ENCODE results near the gene SORBS1. TPM values are rescaled to one million over a fixed set of nuclear protein-coding genes. Genes with fewer than 3 reads are reported as not detected.

The SORBS1 gene
- total and polyA plus RNA-seq, 2 of the 13 experiments (the other 11 are each of a cell fraction or from before 2014, with no cell fraction given) = 16.8 to 39.8 TPM

- Histone ChIP-seq H3K4me1 (ENCODE audit: insufficient read depth, low read length) (peaks cover 57% of the 10 kb centered on the region), H3K36me3 (replicated peaks in 1 of 2; ENCODE audit: control insufficient read depth in 1 of 2, insufficient read depth in 2 of 2, low read length in 2 of 2) (peaks cover 0 to 4% of the 10 kb centered on the region in 2 experiments; a peak in 1 of 5 replicates), H3K4me3 (replicated peaks in 1 of 3; ENCODE audit: insufficient read depth in 1 of 3, low read depth in 2 of 3, low read length in 3 of 3) (peak within 1 kb of the TSS; percentile 77 to 89 (median 88)), H3K4me2 (ENCODE audit: low read depth, low read length) (peak within 1 kb of the TSS; percentile 82), H3K79me2 (ENCODE audit: insufficient read depth, low read length) (peaks cover 48% of the 10 kb centered on the region), H3K9me3 (ENCODE audit: low read length) (no peaks in the 10 kb centered on the region), H4K20me1 (ENCODE audit: insufficient read depth, low read length) (peaks cover 7% of the 10 kb centered on the region; the same call in 1 of the 2 replicates), H3K27me3 (ENCODE audit: control insufficient read depth in 1 of 2, insufficient read depth in 2 of 2, low read length in 2 of 2) (no peaks in the 10 kb centered on the region), H2AFZ (ENCODE audit: low read length) (no peak within 1 kb of the TSS), H3K9ac (ENCODE audit: insufficient read depth, low read depth, low read length) (peak within 1 kb of the TSS; percentile 96), H3K27ac (ENCODE audit: extremely low read length, insufficient read depth, low read length) (peak within 1 kb of the TSS; percentile 83)
- POLR2A ChIA-PET = interaction anchor here (0.6 to 4.7 kb wide), 2 partner anchors 12 to 157 kb away, joined by 3 to 41 read pairs; no protein-coding TSS in a partner anchor
- BruUV-seq (replicated peaks) = no TSS peak
- CTCF ChIA-PET (ENCODE audit: low intra/inter-chr PET ratio, low total read pairs) = interaction anchor here (2.3 kb wide), 1 partner anchor 44 kb away, joined by 10 read pairs; no protein-coding TSS in a partner anchor
- intact Hi-C loops (cut with micrococcal nuclease; ENCODE audit: unreplicated experiment) = loop anchor here (1.0 to 5.0 kb wide), 2 partner anchors 44 to 57 kb away; no protein-coding TSS in a partner anchor
- in situ Hi-C loops (cut with HindIII; ENCODE audit: extremely low pct_ligation_motif_present, low pct_unique_long_range_greater_than_20kb) = loop anchor here (5.0 kb wide), 1 partner anchor 43 kb away; no protein-coding TSS in a partner anchor
- DNase-seq (ENCODE audit: low spot score) (peak; percentile 55), FAIRE-seq (no peak), ATAC-seq (peak; percentile 92)
- 22% methylated on average over 7 of the region's 119 CpGs for WGBS (ENCODE audit: low lambda C conversion rate)
- TF ChIP-seq ZNF777 (CRISPR knock-in tag; IDR thresholded peaks at IDR 0.05) (peak; percentile 90), THYN1 (CRISPR knock-in tag; IDR thresholded peaks at IDR 0.05; ENCODE audit: borderline replicate concordance, low read depth) (no peak), IRF2 (CRISPR knock-in tag; IDR thresholded peaks at IDR 0.05) (no peak; the same call in 1 of the 2 replicates), TFE3 (CRISPR knock-in tag; IDR thresholded peaks at IDR 0.05) (no peak), CHCHD3 (CRISPR knock-in tag; IDR thresholded peaks at IDR 0.05) (no peak), NR2C2 (CRISPR knock-in tag; IDR thresholded peaks at IDR 0.05; ENCODE audit: borderline replicate concordance) (no peak), ZNF383 (CRISPR knock-in tag; IDR thresholded peaks at IDR 0.05; ENCODE audit: borderline replicate concordance) (no peak), ZNF607 (CRISPR knock-in tag; IDR thresholded peaks at IDR 0.05; ENCODE audit: borderline replicate concordance) (peak; percentile 58; the same call in 1 of the 2 replicates), ZNF260 (CRISPR knock-in tag; IDR thresholded peaks at IDR 0.05; ENCODE audit: borderline replicate concordance, low read depth) (no peak), PLSCR1 (CRISPR knock-in tag; IDR thresholded peaks at IDR 0.05; ENCODE audit: borderline replicate concordance) (no peak), CSRNP1 (CRISPR knock-in tag; IDR thresholded peaks at IDR 0.05) (peak; percentile 60; the same call in 1 of the 2 replicates), ZBTB34 (CRISPR knock-in tag; IDR thresholded peaks at IDR 0.05) (no peak), ZBTB38 (CRISPR knock-in tag; IDR thresholded peaks at IDR 0.05) (no peak), FOXK2 (IDR thresholded peaks at IDR 0.05) (no peak), PCBP2 (optimal IDR thresholded peaks at IDR 0.05; ENCODE audit: low read depth, low read length, poor library complexity, severe bottlenecking) (no peak), ONECUT2 (CRISPR knock-in tag; IDR thresholded peaks at IDR 0.05) (no peak)
These were observed 270.5 kb downstream of the SORBS1 start, which contains the start of gene PDLIM1 for GRCh38 chr10:95290461-95291364. PDLIM1 (minus strand) TSS chr10:95291003; CDS start chr10:95290915, 88 bp downstream.
